Stimulated activated CD8-positive, alpha-beta memory T cell treated with anti-CD3 and anti-CD28 coated beads, Interleukin-2, amount 100 ng/mL, for 48 hours (primary cell): Measurements from ENCODE around the gene PRLR.

Source experiments
- DNase-seq, 2 donors: peaks; one replicate each; pipeline ENCODE4 v3.0.0-alpha.2; 2020; ENCODE audit warnings: low read depth in 2 of 2

The PRLR gene

GRCh38 chr5:35001842-35002241, 228.4 kb downstream of the PRLR start:
- no peak for DNase-seq
